GM19397 (cell line): ENCODE measurements around the gene IL19.

ENCODE experiments used
- ATAC-seq: cut with Tn5 transposase; IDR thresholded peaks from one replicate; pipeline ENCODE4 v1.9.1; 2021; ENCODE audit warnings: mild to moderate bottlenecking, moderate library complexity; ENCODE audit not compliant: unreplicated experiment

Gene IL19

DNA sequence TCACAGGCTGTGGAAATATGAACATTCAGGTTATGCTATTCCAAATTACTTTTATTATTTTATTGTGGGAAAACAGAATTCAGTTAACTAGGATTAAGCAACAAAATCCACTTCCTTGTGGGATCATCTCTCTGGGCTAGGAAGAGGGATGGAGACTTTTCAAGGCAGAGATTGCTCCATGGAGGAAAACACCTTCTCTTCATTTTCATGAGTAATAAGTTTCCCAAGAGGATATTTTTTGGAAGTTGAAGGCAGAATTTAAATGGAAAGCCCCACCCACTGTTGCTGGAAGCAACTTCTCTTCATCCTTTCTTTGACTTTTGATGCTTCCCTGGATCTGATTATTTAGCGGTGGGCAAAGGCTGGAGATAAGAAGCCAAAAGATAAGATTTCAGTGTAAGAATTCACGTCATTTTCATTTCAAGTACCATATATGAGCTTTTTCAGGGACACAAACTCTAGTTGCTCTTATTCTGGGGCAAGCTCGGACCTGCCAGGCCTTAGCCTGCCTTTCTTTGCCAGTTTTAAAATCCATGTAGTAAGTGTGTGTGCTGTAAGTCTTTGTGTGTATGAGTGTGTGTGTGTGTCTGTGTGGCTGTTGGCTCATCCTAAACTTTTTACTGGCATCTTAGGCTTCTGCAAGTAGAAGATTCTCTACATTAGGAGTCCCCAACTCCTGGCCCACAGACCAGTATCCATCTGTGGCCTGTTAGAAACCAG lies 114.9 kb downstream of the IL19 start:
- no peak for ATAC-seq

DNA sequence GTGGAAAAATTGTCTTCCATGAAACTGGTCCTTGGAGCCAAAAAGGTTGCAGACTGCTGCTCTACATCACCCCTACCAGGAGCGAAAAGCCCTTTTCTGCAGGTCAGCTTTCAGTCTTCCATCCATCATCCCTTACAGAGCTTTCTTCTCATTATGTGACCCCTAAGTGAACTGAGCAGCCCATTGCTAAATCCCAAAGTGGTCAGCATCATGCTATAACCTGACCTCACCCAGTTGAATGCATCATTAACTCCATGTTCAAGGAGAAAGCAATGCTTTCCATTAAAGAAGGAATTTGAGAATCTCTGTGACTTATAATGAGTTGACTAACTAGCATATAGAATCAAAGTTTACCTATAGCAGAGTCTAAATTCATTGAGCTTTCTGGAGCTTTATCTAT lies 116.3 kb downstream of the IL19 start:
- ATAC-seq = no peak

DNA sequence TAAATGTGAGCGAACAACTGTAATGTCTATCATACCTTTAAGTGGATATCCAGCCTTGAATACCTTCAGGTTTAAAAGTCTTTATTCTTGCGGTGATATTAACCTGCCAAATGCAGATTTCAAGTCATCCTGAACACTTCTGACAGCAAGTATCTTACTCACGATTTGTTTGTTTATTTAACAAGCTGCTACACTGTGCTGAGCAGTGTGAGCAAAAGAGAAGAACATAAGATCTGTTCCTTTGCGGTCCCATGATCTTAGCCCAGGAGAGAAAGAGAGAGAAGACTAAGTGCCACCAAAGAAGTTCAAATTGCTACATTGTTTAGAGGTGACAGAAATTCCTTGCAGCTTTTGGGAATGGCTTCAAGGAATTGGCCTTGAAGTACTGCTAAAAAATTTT lies 117.1 kb downstream of the IL19 start:
- no peak for ATAC-seq

DNA sequence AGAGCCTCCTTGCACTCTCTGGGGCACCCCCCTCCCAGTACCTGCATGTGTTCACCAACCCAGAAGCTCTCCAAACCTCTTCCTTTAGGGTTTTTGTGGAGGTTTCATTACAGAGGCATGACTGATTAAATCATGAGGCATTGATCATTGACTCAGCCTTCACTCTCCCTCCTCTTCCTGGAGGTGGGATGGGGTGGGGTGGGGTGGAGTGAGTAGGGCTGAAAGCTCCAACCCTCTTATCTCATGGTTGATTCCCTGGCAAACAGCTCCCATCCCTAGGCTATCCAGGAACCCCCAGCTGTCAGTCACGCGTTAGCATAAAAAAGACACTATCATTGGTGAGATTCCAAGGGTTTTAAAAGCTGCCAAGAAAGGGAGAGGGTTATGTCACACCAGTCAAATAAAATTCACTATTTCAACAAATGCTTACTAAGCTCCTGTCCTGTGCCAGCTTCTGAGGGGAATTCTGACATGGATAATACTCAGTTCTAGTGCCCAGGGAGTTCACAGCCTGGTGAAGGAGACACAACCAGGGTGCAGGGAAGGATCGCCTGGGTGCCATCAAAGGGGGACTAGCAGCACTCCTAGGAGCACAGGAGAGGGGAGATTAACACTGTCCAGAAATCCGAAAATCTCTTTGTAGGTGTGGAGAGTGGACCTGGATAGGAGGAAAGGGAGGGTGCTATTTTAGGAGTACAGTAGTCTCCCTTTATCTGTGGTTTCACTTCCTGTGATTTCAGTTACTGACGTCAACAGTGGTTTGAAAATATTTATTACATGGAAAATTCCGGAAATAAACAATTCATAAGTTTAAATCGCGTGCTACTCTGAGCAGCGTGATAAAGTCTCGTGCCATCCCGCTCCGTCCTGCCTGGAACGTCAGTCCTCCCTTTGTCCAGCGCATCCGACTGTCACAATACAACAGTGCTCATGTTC lies 119.8 kb downstream of the IL19 start:
- ATAC-seq = no peak

DNA sequence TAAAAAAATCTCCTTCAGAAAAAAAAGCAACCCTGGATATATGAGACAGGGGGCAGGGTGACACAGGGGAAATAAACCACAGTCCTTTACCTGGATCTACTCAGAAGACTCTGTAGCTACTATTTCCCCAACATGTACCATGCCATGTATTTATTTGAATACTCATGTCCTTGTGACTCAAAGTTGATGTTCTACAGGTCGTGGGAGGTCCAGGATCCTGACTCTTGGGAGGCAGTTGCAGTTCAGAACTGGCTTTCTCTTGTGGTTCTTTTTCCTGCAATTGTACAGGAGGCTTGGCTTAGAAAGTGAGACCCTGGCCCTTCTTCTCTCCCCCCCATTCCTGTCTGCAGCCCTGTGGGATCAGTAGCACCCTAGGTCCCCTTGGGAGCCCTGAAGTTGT lies 120.8 kb downstream of the IL19 start:
- no peak for ATAC-seq
